Astrocyte of the spinal cord (primary cell): Measurements from ENCODE around the gene PDHX.

Experiments used
- DNase-seq: peaks from one replicate; pipeline ENCODE4 v3.0.0; 2011; ENCODE audit warnings: low read depth, low spot score
- H3K4me3 ChIP-seq: 2 replicates; pipeline ENCODE4 v1.5.1; 2011; ENCODE audit warnings: low read depth, mild to moderate bottlenecking, low read length, moderate library complexity
- CTCF ChIP-seq: IDR thresholded peaks from 2 replicates; pipeline ENCODE4 v1.5.1; 2012; ENCODE audit warnings: low read depth, mild to moderate bottlenecking, low read length, inconsistent platforms
- in situ Hi-C: cut with HindIII; loops from 2 replicates; pipeline ENCODE4 v1.10.0; 2017; ENCODE audit warnings: low sequenced_read_pairs

PDHX gene

DNA sequence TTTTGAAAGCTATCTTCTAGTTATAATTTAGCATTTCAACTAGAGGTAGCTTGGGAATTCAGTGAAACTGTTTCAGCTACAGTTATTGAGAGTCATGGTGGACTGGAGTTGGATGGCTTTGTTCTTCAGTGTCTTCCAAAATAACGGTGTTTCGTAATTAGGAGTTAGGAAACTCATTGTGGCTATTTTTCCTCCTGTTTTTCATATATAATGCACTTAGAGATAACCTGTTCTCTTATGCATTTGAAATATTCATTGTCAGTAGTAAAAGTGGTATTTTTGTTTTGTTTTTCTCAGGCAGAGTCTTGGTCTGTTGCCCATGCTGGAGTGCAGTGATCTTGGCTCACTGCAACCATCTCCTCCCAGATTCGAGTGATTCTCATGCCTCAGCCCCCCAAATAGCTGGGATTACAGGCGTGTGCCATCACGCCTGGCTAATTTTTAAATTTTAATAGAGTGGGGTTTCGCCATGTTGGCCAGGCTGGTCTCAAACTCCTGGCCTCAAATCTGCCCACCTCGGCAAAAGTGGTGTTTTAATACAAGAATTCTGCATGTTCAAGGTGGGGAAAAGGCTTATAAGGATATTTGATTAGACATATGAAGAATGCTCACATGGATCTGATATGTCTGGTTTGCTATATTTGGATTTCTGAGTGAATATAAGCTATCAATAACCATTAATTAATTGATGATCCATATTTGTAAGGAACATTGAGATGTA lies 12.7 kb downstream of the PDHX start:
- TF ChIP-seq CTCF, result no peak

DNA sequence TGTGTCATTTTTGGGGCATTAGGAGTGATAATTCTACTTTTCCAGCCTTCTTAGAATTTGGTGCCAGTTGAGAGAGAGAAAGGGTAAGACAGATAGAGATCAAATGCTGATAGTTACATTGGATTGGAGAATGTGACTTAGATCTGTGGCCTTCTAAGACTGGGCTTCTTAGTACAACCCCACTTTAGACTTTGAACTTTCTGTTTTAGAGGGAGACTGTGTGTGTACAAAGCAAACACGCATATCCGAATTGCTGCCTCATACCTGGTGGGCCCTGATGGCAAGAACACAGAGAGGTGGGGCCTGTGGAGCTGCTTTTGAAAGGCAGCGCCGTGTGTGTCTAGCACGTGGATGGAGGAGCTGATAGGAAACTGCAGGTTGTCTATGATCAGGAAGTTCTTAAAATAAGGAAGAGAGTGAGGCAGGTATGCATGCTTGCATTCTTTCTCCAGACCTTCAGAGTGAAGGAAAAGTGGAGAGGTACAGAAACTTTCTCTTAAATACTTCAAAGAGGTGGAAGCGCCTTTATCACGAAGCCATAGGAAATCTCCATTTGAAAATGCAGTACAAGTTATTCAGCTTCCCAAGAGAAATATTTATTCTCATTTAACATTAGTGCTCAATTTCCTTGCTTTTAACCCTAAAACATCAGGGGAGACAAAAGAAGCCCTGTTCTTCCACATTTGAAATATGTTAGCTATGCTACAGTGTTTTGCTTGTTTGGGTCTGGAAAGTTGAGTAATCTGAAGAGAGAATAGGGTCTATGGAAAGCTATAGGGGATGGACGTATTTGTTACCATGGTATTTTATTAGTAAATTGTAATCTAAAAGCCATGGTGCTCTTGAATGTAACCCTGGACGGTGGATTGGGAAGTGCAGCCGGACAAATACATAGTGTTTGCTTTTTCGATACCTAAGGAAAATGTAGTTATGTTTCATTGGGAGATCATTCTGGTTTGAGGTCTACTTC lies 13.7 kb downstream of the PDHX start:
- in situ Hi-C loops, result no loop called here
- no peak overlapping the region for H3K4me3 ChIP-seq
- no peak for DNase-seq
- TF ChIP-seq CTCF, result no peak

More for the DNA sequence above, 12.7 kb downstream of the PDHX start:
- no peak for DNase-seq
- H3K4me3 ChIP-seq, result no peak overlapping the region
- in situ Hi-C loops, result no loop called here

GRCh38 chr11:34936945-34937629 lies 20.7 kb downstream of the PDHX start:
- in situ Hi-C loops, result no loop called here
- no peak for DNase-seq
- TF ChIP-seq CTCF, result no peak
- no peak overlapping the region for H3K4me3 ChIP-seq

DNA sequence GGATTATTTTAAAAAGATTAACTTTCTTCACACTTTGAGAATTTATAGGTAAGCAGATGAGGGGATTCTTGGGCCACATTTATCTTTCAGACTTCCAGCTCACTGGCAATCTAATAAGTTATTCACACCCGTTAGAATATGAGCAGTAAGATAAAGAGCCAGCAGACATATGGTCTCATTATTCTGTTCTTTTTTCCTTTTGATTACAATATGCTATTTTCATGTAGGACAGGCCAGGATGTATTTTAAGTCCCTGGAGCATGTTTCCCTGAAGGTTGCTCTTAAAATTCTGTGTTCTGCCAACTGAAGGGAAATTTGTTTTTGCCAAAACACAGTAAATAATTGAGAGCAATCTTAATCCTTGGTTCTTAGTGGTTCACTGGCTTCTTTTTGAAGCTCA lies 22.2 kb downstream of the PDHX start:
- H3K4me3 ChIP-seq, result no peak overlapping the region
- no peak for DNase-seq
- in situ Hi-C loops, result no loop called here
- TF ChIP-seq CTCF, result no peak

DNA sequence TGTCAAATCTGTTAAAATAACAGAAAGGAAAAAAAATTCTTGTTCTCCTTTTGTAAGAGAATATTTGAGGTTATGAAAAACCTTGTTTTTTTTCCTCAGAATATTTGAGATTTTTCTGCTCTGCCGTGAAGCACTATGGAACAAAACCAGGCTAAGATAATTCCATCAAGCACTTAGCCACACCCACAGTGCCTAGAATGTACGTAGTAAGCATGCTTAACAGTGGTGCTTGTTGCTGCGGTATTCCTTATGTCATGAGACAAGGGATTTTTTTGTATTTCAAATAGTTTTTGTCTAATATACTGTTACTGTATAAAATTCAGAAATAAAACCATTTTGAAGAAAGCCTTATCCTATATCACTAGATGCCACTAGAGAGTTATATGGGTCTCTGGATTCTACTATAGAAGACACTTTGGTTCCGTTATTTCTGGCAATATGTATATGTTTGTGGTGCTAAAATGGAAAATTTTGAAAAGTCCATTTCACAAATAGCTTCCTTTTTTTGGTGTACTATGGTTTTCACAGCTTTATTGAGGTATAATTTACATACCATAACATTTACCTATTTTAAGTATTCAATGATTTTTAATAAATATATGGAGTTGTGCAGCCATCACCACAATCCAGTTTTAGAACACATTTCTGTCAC lies 23.7 kb downstream of the PDHX start:
- no peak for TF ChIP-seq CTCF
- DNase-seq, result peak; percentile 50
- no peak overlapping the region for H3K4me3 ChIP-seq
- in situ Hi-C loops, result no loop called here

DNA sequence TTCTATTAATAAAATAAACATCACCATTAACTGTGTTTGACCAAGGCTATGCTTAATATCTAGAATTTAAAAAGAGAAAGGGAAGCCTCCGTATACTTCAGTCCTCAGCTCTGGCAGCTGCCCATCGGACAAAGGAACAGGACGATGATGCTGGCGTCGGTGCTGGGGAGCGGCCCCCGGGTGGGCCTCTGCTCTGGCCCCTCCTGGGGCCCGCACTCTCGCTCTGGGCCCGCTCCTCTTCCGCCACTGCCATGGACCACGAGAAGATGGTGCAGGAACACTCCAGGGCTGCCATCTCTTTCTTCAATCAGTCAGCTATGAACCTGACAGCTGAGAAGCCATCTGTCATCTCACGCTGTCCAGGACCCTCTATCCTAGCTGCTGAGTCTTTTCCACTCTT lies 25.3 kb downstream of the PDHX start:
- no peak overlapping the region for H3K4me3 ChIP-seq
- no peak for TF ChIP-seq CTCF
- no peak for DNase-seq
- in situ Hi-C loops, result no loop called here
